ENCODE data around the gene PRKAG1.
A peak's percentile ranks its signal among the peaks of the same experiment; 100 is the strongest.

PRKAG1 gene

DNA sequence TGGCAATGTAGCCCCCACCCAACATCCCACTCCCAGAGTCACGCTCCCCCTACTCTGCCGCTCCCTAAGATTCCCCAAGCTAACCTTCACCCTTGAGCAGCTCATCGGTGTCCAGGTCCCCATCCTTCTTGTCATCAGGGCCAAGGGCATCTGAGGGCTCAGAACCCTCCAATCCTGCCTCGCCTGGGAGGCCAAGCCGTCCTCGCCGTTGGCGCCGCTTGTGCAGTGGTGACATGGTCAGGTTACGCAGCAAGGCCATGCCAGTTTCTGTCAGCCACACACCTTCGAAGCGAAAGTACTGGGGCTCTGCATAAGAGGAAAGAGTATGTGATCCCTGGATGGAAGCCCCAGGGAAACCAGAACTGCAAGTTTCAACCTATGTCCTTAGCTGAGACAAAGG lies 26.1 kb upstream of the PRKAG1 start:
- TF ChIP-seq CTCF (IDR thresholded peaks at IDR 0.05; ENCODE audit: low read depth, low read length, missing control alignments), result no peak
- H3K27ac ChIP-seq, result no peak overlapping the region
- no peak for DNase-seq
- H3K4me3 ChIP-seq (ENCODE audit: low read depth, low read length), result no peak overlapping the region
- in situ Hi-C loops (cut with HindIII; ENCODE audit: low pct_ligation_motif_present, low sequenced_read_pairs), result no loop called here
- no peaks in the 10 kb centered on the region for H3K27me3 ChIP-seq (replicated peaks)
- H3K36me3 ChIP-seq (replicated peaks), result peaks cover 87% of the 10 kb centered on the region

DNA sequence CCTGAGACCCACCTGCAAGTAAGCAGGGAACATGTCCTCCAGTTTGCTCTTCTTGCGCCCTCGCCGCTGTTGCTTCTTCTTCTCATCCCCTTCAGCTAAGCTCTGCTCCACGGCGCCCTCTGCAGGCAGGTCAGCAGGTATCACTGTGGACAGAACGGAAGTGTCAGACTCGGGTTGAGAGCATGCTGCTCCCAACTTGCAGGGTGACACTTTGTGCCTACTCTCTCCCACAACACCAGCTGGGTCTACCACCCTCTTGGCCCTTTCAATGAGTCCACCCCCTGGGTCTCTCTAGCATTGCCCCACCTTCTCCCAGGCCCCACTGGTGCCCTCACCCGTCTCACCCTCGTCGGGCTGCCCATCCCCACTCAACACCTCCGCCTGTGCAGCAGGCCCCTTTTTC lies 25.3 kb upstream of the PRKAG1 start:
- peak; percentile 84 for TF ChIP-seq CTCF (IDR thresholded peaks at IDR 0.05; ENCODE audit: low read depth, low read length, missing control alignments)
- peak; percentile 25 for DNase-seq
- Histone ChIP-seq H3K4me3 (ENCODE audit: low read depth, low read length) (no peak overlapping the region), H3K27me3 (replicated peaks) (no peaks in the 10 kb centered on the region), H3K36me3 (replicated peaks) (peaks cover 89% of the 10 kb centered on the region), H3K27ac (no peak overlapping the region)
- in situ Hi-C loops (cut with HindIII; ENCODE audit: low pct_ligation_motif_present, low sequenced_read_pairs), result no loop called here

DNA sequence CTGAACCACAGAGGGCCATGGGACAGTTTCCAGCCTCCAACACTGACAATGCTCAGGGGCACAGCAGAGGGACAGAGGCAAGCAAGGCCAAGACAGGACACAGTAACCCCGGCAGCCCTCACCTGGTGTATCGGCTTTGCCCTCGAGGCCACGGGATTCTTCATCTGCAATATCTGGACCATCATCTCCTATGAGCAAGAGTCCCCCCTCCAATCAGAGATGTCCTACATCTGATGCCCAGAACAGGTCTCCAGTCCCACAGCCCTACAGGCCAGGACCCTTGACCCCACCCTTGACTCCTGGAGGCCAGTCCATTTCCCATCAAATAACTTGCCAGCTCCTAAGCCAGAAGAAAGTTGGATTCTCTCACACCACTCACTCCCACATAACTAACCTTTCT lies 24.7 kb upstream of the PRKAG1 start:
- no peak for DNase-seq
- in situ Hi-C loops (cut with HindIII; ENCODE audit: low pct_ligation_motif_present, low sequenced_read_pairs), result no loop called here
- peaks cover 89% of the 10 kb centered on the region for H3K36me3 ChIP-seq (replicated peaks)
- H3K4me3 ChIP-seq (ENCODE audit: low read depth, low read length), result no peak overlapping the region
- no peaks in the 10 kb centered on the region for H3K27me3 ChIP-seq (replicated peaks)
- H3K27ac ChIP-seq, result no peak overlapping the region
- TF ChIP-seq CTCF (IDR thresholded peaks at IDR 0.05; ENCODE audit: low read depth, low read length, missing control alignments), result no peak

GRCh38 chr12:49041881-49042484 lies 23.4 kb upstream of the PRKAG1 start:
- DNase-seq, result no peak
- Histone ChIP-seq H3K27me3 (replicated peaks) (no peaks in the 10 kb centered on the region), H3K36me3 (replicated peaks) (peaks cover 88% of the 10 kb centered on the region), H3K4me3 (ENCODE audit: low read depth, low read length) (no peak overlapping the region), H3K27ac (no peak overlapping the region)
- in situ Hi-C loops (cut with HindIII; ENCODE audit: low pct_ligation_motif_present, low sequenced_read_pairs), result no loop called here
- no peak for TF ChIP-seq CTCF (IDR thresholded peaks at IDR 0.05; ENCODE audit: low read depth, low read length, missing control alignments)

- Histone ChIP-seq H3K36me3 (replicated peaks) (peaks cover 87% of the 10 kb centered on the region), H3K4me3 (ENCODE audit: low read depth, low read length) (no peak overlapping the region), H3K27me3 (replicated peaks) (no peaks in the 10 kb centered on the region), H3K27ac (no peak overlapping the region)
- in situ Hi-C loops (cut with HindIII; ENCODE audit: low pct_ligation_motif_present, low sequenced_read_pairs), result no loop called here
- no peak for TF ChIP-seq CTCF (IDR thresholded peaks at IDR 0.05; ENCODE audit: low read depth, low read length, missing control alignments)
- no peak for DNase-seq
These were observed 22.7 kb upstream of the PRKAG1 start for GRCh38 chr12:49041036-49041880.
